ENCODE data around the gene LATS2. TPM values are rescaled to one million over a fixed set of nuclear protein-coding genes. Genes with fewer than 3 reads are reported as not detected.

Gene LATS2
- total RNA-seq, 1 donor from 2014 or later = 104 TPM

GRCh38 chr13:20983386-20983785 lies 78.0 kb downstream of the LATS2 start:
- Mint-ChIP-seq H3K36me3 (ENCODE audit: low read depth) (peaks cover 45% of the 10 kb centered on the region), H3K27ac (ENCODE audit: unreplicated experiment) (peak overlapping the region; percentile 94)

GRCh38 chr13:20981370-20982095 lies 79.9 kb downstream of the LATS2 start:
- H3K9me3 Mint-ChIP-seq (ENCODE audit: low read depth) = no peaks in the 10 kb centered on the region
- no peak for TF ChIP-seq CTCF (IDR thresholded peaks at IDR 0.05)
- no peak overlapping the region for H3K4me3 Mint-ChIP-seq (ENCODE audit: unreplicated experiment)
- no peak for DNase-seq (ENCODE audit: low spot score)
- H3K27me3 Mint-ChIP-seq (ENCODE audit: low read depth) = no peaks in the 10 kb centered on the region
- H3K4me1 Mint-ChIP-seq (ENCODE audit: low read depth) = peaks cover 33% of the 10 kb centered on the region
- H3K27ac Mint-ChIP-seq (ENCODE audit: unreplicated experiment) = peak overlapping the region; percentile 74
- H3K36me3 Mint-ChIP-seq (ENCODE audit: low read depth) = peaks cover 42% of the 10 kb centered on the region

More at GRCh38 chr13:20983386-20983785, 78.0 kb downstream of the LATS2 start:
- H3K4me3 Mint-ChIP-seq (ENCODE audit: unreplicated experiment) = no peak overlapping the region
- peaks cover 34% of the 10 kb centered on the region for H3K4me1 Mint-ChIP-seq (ENCODE audit: low read depth)
- DNase-seq (ENCODE audit: low spot score) = no peak
- no peaks in the 10 kb centered on the region for H3K9me3 Mint-ChIP-seq (ENCODE audit: low read depth)
- H3K27me3 Mint-ChIP-seq (ENCODE audit: low read depth) = no peaks in the 10 kb centered on the region
- TF ChIP-seq CTCF (IDR thresholded peaks at IDR 0.05) = no peak

- DNase-seq (ENCODE audit: low spot score) = no peak
- Mint-ChIP-seq H3K4me1 (ENCODE audit: low read depth) (peaks cover 30% of the 10 kb centered on the region), H3K36me3 (ENCODE audit: low read depth) (peaks cover 42% of the 10 kb centered on the region), H3K9me3 (ENCODE audit: low read depth) (no peaks in the 10 kb centered on the region), H3K27me3 (ENCODE audit: low read depth) (no peaks in the 10 kb centered on the region), H3K27ac (ENCODE audit: unreplicated experiment) (no peak overlapping the region), H3K4me3 (ENCODE audit: unreplicated experiment) (no peak overlapping the region)
- no peak for TF ChIP-seq CTCF (IDR thresholded peaks at IDR 0.05)
Measured at GRCh38 chr13:20980899-20981298, 80.5 kb downstream of the LATS2 start.

- H3K4me3 Mint-ChIP-seq (ENCODE audit: unreplicated experiment) = no peak overlapping the region
- H3K27ac Mint-ChIP-seq (ENCODE audit: unreplicated experiment) = no peak overlapping the region
- H3K9me3 Mint-ChIP-seq (ENCODE audit: low read depth) = no peaks in the 10 kb centered on the region
- TF ChIP-seq CTCF (IDR thresholded peaks at IDR 0.05) = no peak
- peaks cover 43% of the 10 kb centered on the region for H3K36me3 Mint-ChIP-seq (ENCODE audit: low read depth)
- no peak for DNase-seq (ENCODE audit: low spot score)
- peaks cover 29% of the 10 kb centered on the region for H3K4me1 Mint-ChIP-seq (ENCODE audit: low read depth)
- H3K27me3 Mint-ChIP-seq (ENCODE audit: low read depth) = no peaks in the 10 kb centered on the region
Measured at GRCh38 chr13:20980430-20980829, 81.0 kb downstream of the LATS2 start.

- Mint-ChIP-seq H3K4me1 (ENCODE audit: low read depth) (peaks cover 7% of the 10 kb centered on the region), H3K27ac (ENCODE audit: unreplicated experiment) (peak overlapping the region; percentile 36), H3K4me3 (ENCODE audit: unreplicated experiment) (no peak overlapping the region), H3K9me3 (ENCODE audit: low read depth) (no peaks in the 10 kb centered on the region), H3K27me3 (ENCODE audit: low read depth) (no peaks in the 10 kb centered on the region), H3K36me3 (ENCODE audit: low read depth) (peaks cover 57% of the 10 kb centered on the region)
- no peak for DNase-seq (ENCODE audit: low spot score)
- no peak for TF ChIP-seq CTCF (IDR thresholded peaks at IDR 0.05)
Measured at GRCh38 chr13:20977394-20977793, 84.0 kb downstream of the LATS2 start.

Data from chondrocyte (in vitro differentiated cells).